IMR-90 (cell line): ENCODE results near the gene UBE2O.

Experiments used
- BHLHE40 ChIP-seq: fragments of 150-350 bp; IDR thresholded peaks from 2 replicates; pipeline ENCODE4 v1.6.1; 2016; ENCODE audit warnings: mild to moderate bottlenecking, low read depth, low read length
- CEBPB ChIP-seq: IDR thresholded peaks from 2 replicates; pipeline ENCODE4 v1.6.1; 2012; ENCODE audit warnings: low read depth, low read length, improper control_type of control experiment
- FOS ChIP-seq: fragments of 150-350 bp; IDR thresholded peaks from 2 replicates; pipeline ENCODE4 v1.6.1; 2016; ENCODE audit warnings: low read depth, low read length
- POLR2A ChIP-seq: IDR thresholded peaks from 2 replicates; pipeline ENCODE4 v1.6.1; 2012; ENCODE audit warnings: mild to moderate bottlenecking, low read depth, low read length
- RAD21 ChIP-seq: IDR thresholded peaks from 2 replicates; pipeline ENCODE4 v1.6.1; 2012; ENCODE audit warnings: low read length, improper control_type of control experiment
- RCOR1 ChIP-seq: IDR thresholded peaks from 2 replicates; pipeline ENCODE4 v1.6.1; 2012; ENCODE audit warnings: mild to moderate bottlenecking, low read length, improper control_type of control experiment; ENCODE audit not compliant: insufficient replicate concordance
- RFX5 ChIP-seq: IDR thresholded peaks from 2 replicates; pipeline ENCODE4 v1.8.0; 2012; ENCODE audit warnings: low read depth, mild to moderate bottlenecking, low read length, moderate library complexity
- SMC3 ChIP-seq: fragments of 150-350 bp; IDR thresholded peaks from 2 replicates; pipeline ENCODE4 v1.6.1; 2016; ENCODE audit warnings: low read depth, mild to moderate bottlenecking, antibody characterized with exemption, low read length, moderate library complexity
- TF ChIP-seq, protein P1 (sequence below): conservative IDR thresholded peaks from 2 replicates; pipeline ENCODE4 v1.5.1; 2012; ENCODE audit warnings: mild to moderate bottlenecking, low read depth, low read length, improper control_type of control experiment
- TF ChIP-seq, protein P2 (sequence below): fragments of 150-350 bp; IDR thresholded peaks from 2 replicates; pipeline ENCODE4 v1.6.1; 2017; ENCODE audit warnings: mild to moderate bottlenecking, antibody characterized with exemption, low read length, low read depth
- TF ChIP-seq, protein P3 (sequence below): fragments of 150-350 bp; IDR thresholded peaks from 2 replicates; pipeline ENCODE4 v1.6.1; 2016; ENCODE audit warnings: low read depth, mild to moderate bottlenecking, low read length, moderate library complexity, borderline replicate concordance

DNA sequence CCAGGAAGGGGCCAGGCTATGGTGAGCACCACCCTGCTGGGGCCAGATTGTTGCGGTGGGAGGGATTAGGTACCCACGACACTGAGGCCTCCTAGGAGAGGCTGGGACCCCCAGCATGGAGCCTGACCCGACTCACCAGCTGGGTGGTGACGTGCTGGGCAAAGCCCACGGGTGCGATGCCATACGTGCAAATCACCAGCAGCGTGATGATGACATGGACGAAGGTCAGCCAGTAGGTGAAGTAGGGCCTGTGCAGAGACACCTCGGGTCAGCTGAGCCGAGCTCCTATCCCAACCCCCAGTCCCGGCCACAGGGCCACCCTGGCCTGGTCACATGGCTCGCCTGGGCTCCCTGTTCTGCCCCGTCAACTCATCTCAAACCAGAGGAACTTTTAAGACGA is 21.9 kb upstream of the UBE2O start:
- TF ChIP-seq POLR2A, result no peak
- TF ChIP-seq, protein P1, sequence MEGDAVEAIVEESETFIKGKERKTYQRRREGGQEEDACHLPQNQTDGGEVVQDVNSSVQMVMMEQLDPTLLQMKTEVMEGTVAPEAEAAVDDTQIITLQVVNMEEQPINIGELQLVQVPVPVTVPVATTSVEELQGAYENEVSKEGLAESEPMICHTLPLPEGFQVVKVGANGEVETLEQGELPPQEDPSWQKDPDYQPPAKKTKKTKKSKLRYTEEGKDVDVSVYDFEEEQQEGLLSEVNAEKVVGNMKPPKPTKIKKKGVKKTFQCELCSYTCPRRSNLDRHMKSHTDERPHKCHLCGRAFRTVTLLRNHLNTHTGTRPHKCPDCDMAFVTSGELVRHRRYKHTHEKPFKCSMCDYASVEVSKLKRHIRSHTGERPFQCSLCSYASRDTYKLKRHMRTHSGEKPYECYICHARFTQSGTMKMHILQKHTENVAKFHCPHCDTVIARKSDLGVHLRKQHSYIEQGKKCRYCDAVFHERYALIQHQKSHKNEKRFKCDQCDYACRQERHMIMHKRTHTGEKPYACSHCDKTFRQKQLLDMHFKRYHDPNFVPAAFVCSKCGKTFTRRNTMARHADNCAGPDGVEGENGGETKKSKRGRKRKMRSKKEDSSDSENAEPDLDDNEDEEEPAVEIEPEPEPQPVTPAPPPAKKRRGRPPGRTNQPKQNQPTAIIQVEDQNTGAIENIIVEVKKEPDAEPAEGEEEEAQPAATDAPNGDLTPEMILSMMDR, result no peak
- no peak for TF ChIP-seq RCOR1
- no peak for TF ChIP-seq BHLHE40
- TF ChIP-seq CEBPB, result no peak
- TF ChIP-seq RFX5, result no peak
- TF ChIP-seq, protein P2, sequence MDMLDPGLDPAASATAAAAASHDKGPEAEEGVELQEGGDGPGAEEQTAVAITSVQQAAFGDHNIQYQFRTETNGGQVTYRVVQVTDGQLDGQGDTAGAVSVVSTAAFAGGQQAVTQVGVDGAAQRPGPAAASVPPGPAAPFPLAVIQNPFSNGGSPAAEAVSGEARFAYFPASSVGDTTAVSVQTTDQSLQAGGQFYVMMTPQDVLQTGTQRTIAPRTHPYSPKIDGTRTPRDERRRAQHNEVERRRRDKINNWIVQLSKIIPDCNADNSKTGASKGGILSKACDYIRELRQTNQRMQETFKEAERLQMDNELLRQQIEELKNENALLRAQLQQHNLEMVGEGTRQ, result no peak
- TF ChIP-seq SMC3, result no peak
- no peak for TF ChIP-seq FOS
- TF ChIP-seq, protein P3, sequence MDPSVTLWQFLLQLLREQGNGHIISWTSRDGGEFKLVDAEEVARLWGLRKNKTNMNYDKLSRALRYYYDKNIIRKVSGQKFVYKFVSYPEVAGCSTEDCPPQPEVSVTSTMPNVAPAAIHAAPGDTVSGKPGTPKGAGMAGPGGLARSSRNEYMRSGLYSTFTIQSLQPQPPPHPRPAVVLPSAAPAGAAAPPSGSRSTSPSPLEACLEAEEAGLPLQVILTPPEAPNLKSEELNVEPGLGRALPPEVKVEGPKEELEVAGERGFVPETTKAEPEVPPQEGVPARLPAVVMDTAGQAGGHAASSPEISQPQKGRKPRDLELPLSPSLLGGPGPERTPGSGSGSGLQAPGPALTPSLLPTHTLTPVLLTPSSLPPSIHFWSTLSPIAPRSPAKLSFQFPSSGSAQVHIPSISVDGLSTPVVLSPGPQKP, result no peak
- no peak for TF ChIP-seq RAD21
